HEK293T (cell line): Measurements from ENCODE around the gene GLOD4.
"Not testable (repeated sequence)": the region's sequence is repeated elsewhere in the genome, so short reads cannot be mapped to it uniquely, and the experiment has no call there.

Experiments used
- CTCF ChIA-PET: fragments of 350-600 bp; formaldehyde crosslinking; extraction: SDS; loops from one replicate; lab custom pipeline; 2021; ENCODE audit warnings: antibody characterized with exemption, inconsistent platforms; lab: Yijun Ruan, JAX
- POLR2A ChIA-PET: fragments of 350-600 bp; formaldehyde crosslinking; extraction: SDS; loops from one replicate; lab custom pipeline; 2020; ENCODE audit warnings: antibody characterized with exemption, inconsistent platforms; lab: Yijun Ruan, JAX
- DNase-seq: peaks from one replicate; pipeline ENCODE4 v3.0.0; 2012; ENCODE audit warnings: mixed read lengths; ENCODE audit errors: extremely low spot score
- ARNT ChIP-seq: fragments of 450-650 bp; IDR thresholded peaks from 2 replicates; pipeline ENCODE4 v1.6.1; 2017; ENCODE audit warnings: mild to moderate bottlenecking
- BHLHE40 ChIP-seq: fragments of 450-650 bp; IDR thresholded peaks from 2 replicates; pipeline ENCODE4 v1.6.1; 2016; ENCODE audit warnings: mild to moderate bottlenecking, moderate library complexity, borderline replicate concordance
- CTBP1 ChIP-seq: fragments of 450-650 bp; IDR thresholded peaks from 2 replicates; pipeline ENCODE4 v1.6.1; 2016; ENCODE audit warnings: borderline replicate concordance
- ELF4 ChIP-seq: fragments of 450-650 bp; IDR thresholded peaks from 2 replicates; pipeline ENCODE4 v1.6.1; 2017; ENCODE audit warnings: antibody characterized with exemption
- FOXA1 ChIP-seq: fragments of 450-650 bp; IDR thresholded peaks from 2 replicates; pipeline ENCODE4 v1.6.1; 2016; ENCODE audit warnings: mild to moderate bottlenecking
- FOXK2 ChIP-seq: fragments of 450-650 bp; IDR thresholded peaks from 2 replicates; pipeline ENCODE4 v1.6.1; 2016; ENCODE audit warnings: mild to moderate bottlenecking
- FOXM1 ChIP-seq: fragments of 450-650 bp; IDR thresholded peaks from 2 replicates; pipeline ENCODE4 v1.6.1; 2017; ENCODE audit warnings: mild to moderate bottlenecking, borderline replicate concordance
- HDGF ChIP-seq: fragments of 450-650 bp; IDR thresholded peaks from 2 replicates; pipeline ENCODE4 v1.6.1; 2017; ENCODE audit warnings: antibody characterized with exemption, borderline replicate concordance
- L3MBTL2 ChIP-seq: fragments of 450-650 bp; conservative IDR thresholded peaks from 2 replicates; pipeline ENCODE4 v1.6.1; 2016; ENCODE audit warnings: mild to moderate bottlenecking
- LEF1 ChIP-seq: fragments of 450-650 bp; IDR thresholded peaks from 2 replicates; pipeline ENCODE4 v1.6.1; 2017; ENCODE audit warnings: mild to moderate bottlenecking, borderline replicate concordance
- NFRKB ChIP-seq: fragments of 450-650 bp; IDR thresholded peaks from 2 replicates; pipeline ENCODE4 v1.6.1; 2016; ENCODE audit warnings: mild to moderate bottlenecking, moderate library complexity
- PKNOX1 ChIP-seq: fragments of 450-650 bp; IDR thresholded peaks from 2 replicates; pipeline ENCODE4 v1.6.1; 2016
- SP1 ChIP-seq: fragments of 450-650 bp; IDR thresholded peaks from 2 replicates; pipeline ENCODE4 v1.6.1; 2017
- SUZ12 ChIP-seq: fragments of 450-650 bp; IDR thresholded peaks from 2 replicates; pipeline ENCODE4 v1.6.1; 2016; ENCODE audit warnings: mild to moderate bottlenecking
- TARDBP ChIP-seq: fragments of 450-650 bp; IDR thresholded peaks from 2 replicates; pipeline ENCODE4 v1.6.1; 2016
- ZNF384 ChIP-seq: fragments of 450-650 bp; IDR thresholded peaks from 2 replicates; pipeline ENCODE4 v1.6.1; 2016

The GLOD4 gene

GRCh38 chr17:788551-788950 is 6.5 kb upstream of the GLOD4 start:
- TF ChIP-seq PKNOX1 (no peak), FOXK2 (no peak), HDGF (no peak)
- DNase-seq, result no peak
- POLR2A ChIA-PET, result no interaction called here
- CTCF ChIA-PET, result no interaction called here

- ChIA-PET CTCF (no interaction called here), POLR2A (no interaction called here)
- TF ChIP-seq NFRKB, result no peak
- TF ChIP-seq CTBP1, result no peak
- TF ChIP-seq FOXK2, result no peak
- TF ChIP-seq TARDBP, result no peak
- no peak for TF ChIP-seq ZNF384
- no peak for TF ChIP-seq ARNT
- TF ChIP-seq ELF4, result no peak
- TF ChIP-seq FOXA1, result no peak
- DNase-seq, result no peak
These were observed 5.7 kb upstream of the GLOD4 start for GRCh38 chr17:787641-788221.

GRCh38 chr17:785901-786300 is 3.8 kb upstream of the GLOD4 start:
- POLR2A ChIA-PET, CTCF ChIA-PET, DNase-seq: not testable (repeated sequence)

GRCh38 chr17:784143-784542 is 2.1 kb upstream of the GLOD4 start:
- no peak for DNase-seq
- CTCF ChIA-PET, result no interaction called here
- POLR2A ChIA-PET, result interaction anchor here (3.5 kb wide), 1 partner anchor 196 kb away, joined by 16 read pairs; the partner anchor contains the start of gene NXN
- TF ChIP-seq FOXM1 (no peak), FOXA1 (no peak), SUZ12 (no peak)

- ChIA-PET POLR2A (no interaction called here), CTCF (no interaction called here)
- TF ChIP-seq CTBP1 (no peak), L3MBTL2 (no peak), SP1 (no peak), LEF1 (no peak)
These were observed 4.0 kb downstream of the GLOD4 start for GRCh38 chr17:778096-778495.

GRCh38 chr17:774313-774584 is 7.8 kb downstream of the GLOD4 start:
- no peak for DNase-seq
- CTCF ChIA-PET, result no interaction called here
- POLR2A ChIA-PET, result interaction anchor here (1.3 kb wide), 1 partner anchor 7 kb away, joined by 6 read pairs; the partner anchor contains the start of gene GLOD4
- TF ChIP-seq FOXK2 (no peak), FOXA1 (no peak), PKNOX1 (no peak), NFRKB (no peak), LEF1 (no peak), SUZ12 (no peak), ARNT (no peak), FOXM1 (no peak), L3MBTL2 (no peak), ZNF384 (no peak)

More at GRCh38 chr17:778096-778495, 4.0 kb downstream of the GLOD4 start:
- DNase-seq, result no peak

- CTCF ChIA-PET, result interaction anchor here (0.7 kb wide), 1 partner anchor 123 kb away, joined by 5 read pairs; no protein-coding TSS in a partner anchor
- no peak for TF ChIP-seq ARNT
- no peak for TF ChIP-seq SP1
- TF ChIP-seq LEF1, result no peak
- TF ChIP-seq SUZ12, result no peak
- no peak for TF ChIP-seq NFRKB
- no peak for TF ChIP-seq FOXA1
- no peak for TF ChIP-seq L3MBTL2
- TF ChIP-seq CTBP1, result no peak
- no peak for TF ChIP-seq ELF4
- no peak for TF ChIP-seq FOXK2
- no peak for TF ChIP-seq HDGF
- no peak for TF ChIP-seq BHLHE40
- TF ChIP-seq TARDBP, result no peak
- no peak for TF ChIP-seq FOXM1
- POLR2A ChIA-PET, result interaction anchor here (1.3 kb wide), 1 partner anchor 8 kb away, joined by 6 read pairs; the partner anchor contains the start of gene GLOD4
- no peak for DNase-seq
These were observed 8.4 kb downstream of the GLOD4 start for GRCh38 chr17:773467-774312.

GRCh38 chr17:773016-773415 is 9.1 kb downstream of the GLOD4 start:
- ChIA-PET POLR2A (interaction anchor here (1.3 kb wide), 1 partner anchor 9 kb away, joined by 6 read pairs; the partner anchor contains the start of gene GLOD4), CTCF (interaction anchor here (0.7 kb wide), 1 partner anchor 124 kb away, joined by 5 read pairs; no protein-coding TSS in a partner anchor)
- no peak for DNase-seq
- TF ChIP-seq L3MBTL2, result no peak
- TF ChIP-seq ARNT, result no peak
- no peak for TF ChIP-seq TARDBP
- no peak for TF ChIP-seq FOXM1
- no peak for TF ChIP-seq HDGF
- no peak for TF ChIP-seq SP1
- no peak for TF ChIP-seq LEF1
- no peak for TF ChIP-seq ZNF384
- no peak for TF ChIP-seq CTBP1
- TF ChIP-seq SUZ12, result no peak
- no peak for TF ChIP-seq FOXA1
- TF ChIP-seq PKNOX1, result no peak
- TF ChIP-seq BHLHE40, result no peak
- no peak for TF ChIP-seq ELF4
- no peak for TF ChIP-seq FOXK2
- TF ChIP-seq NFRKB, result no peak
